WTC11 (cell line): ENCODE data around the gene RAB25.

ENCODE experiments used
- CTCF ChIP-seq: fragments of 200-600 bp; IDR thresholded peaks from 2 replicates; pipeline ENCODE4 v1.8.0; 2022; ENCODE audit warnings: antibody characterized with exemption
- IRF2 ChIP-seq: sonication (generic); formaldehyde crosslinking; IDR thresholded peaks from 2 replicates; pipeline ENCODE4 v1.8.0; 2022; ENCODE audit warnings: low read depth, missing genetic modification reagents, borderline replicate concordance
- MAX ChIP-seq: sonication (generic); formaldehyde crosslinking; IDR thresholded peaks from 2 replicates; pipeline ENCODE4 v1.8.0; 2022; ENCODE audit warnings: mild to moderate bottlenecking, missing genetic modification reagents
- OVOL2 ChIP-seq: fragments of 250-450 bp; sonication (Bioruptor Pico); IDR thresholded peaks from 2 replicates; pipeline ENCODE4 v1.9.0; 2021; ENCODE audit warnings: mild to moderate bottlenecking, borderline replicate concordance
- SP1 ChIP-seq: sonication (generic); formaldehyde crosslinking; conservative IDR thresholded peaks from 2 replicates; pipeline ENCODE4 v1.8.1; 2022; ENCODE audit warnings: missing genetic modification reagents
- TEAD4 ChIP-seq: sonication (generic); formaldehyde crosslinking; IDR thresholded peaks from 2 replicates; pipeline ENCODE4 v1.8.0; 2022; ENCODE audit warnings: mild to moderate bottlenecking, missing genetic modification reagents
- USF1 ChIP-seq: sonication (generic); formaldehyde crosslinking; IDR thresholded peaks from 2 replicates; pipeline ENCODE4 v1.8.0; 2022; ENCODE audit warnings: mild to moderate bottlenecking, missing genetic modification reagents
- ZNF512 ChIP-seq: sonication (generic); formaldehyde crosslinking; IDR thresholded peaks from 2 replicates; pipeline ENCODE4 v1.8.1; 2022; ENCODE audit warnings: missing genetic modification reagents, borderline replicate concordance

- no peak for TF ChIP-seq USF1 (CRISPR knock-in tag)
- TF ChIP-seq IRF2 (CRISPR knock-in tag): no peak
- no peak for TF ChIP-seq CTCF
- no peak for TF ChIP-seq MAX
- no peak for TF ChIP-seq SP1 (CRISPR knock-in tag)
- TF ChIP-seq OVOL2: no peak
- no peak for TF ChIP-seq TEAD4 (CRISPR knock-in tag)
- no peak for TF ChIP-seq ZNF512
Measured at GRCh38 chr1:156051011-156051725, 9.8 kb upstream of the RAB25 start.
